ENCODE data around the gene DDX19B.

Gene DDX19B

GRCh38 chr16:70370924-70371323 lies 71.9 kb downstream of the DDX19B start:
- no peak for TF ChIP-seq CTCF (conservative IDR thresholded peaks at IDR 0.05; ENCODE audit: low read length)
- DNase-seq (ENCODE audit: low read depth): no peak
- H3K4me3 ChIP-seq (ENCODE audit: low read length): no peak overlapping the region

- DNase-seq (ENCODE audit: low read depth): no peak
- TF ChIP-seq CTCF (conservative IDR thresholded peaks at IDR 0.05; ENCODE audit: low read length): no peak
- H3K4me3 ChIP-seq (ENCODE audit: low read length): no peak overlapping the region
Observed at GRCh38 chr16:70372921-70373728, 74.1 kb downstream of the DDX19B start.

- H3K4me3 ChIP-seq (ENCODE audit: low read length): no peak overlapping the region
- no peak for DNase-seq (ENCODE audit: low read depth)
- no peak for TF ChIP-seq CTCF (conservative IDR thresholded peaks at IDR 0.05; ENCODE audit: low read length)
Observed at GRCh38 chr16:70374213-70374612, 75.2 kb downstream of the DDX19B start.

GRCh38 chr16:70375636-70376611 lies 76.9 kb downstream of the DDX19B start:
- H3K4me3 ChIP-seq (ENCODE audit: low read length): no peak overlapping the region
- no peak for DNase-seq (ENCODE audit: low read depth)
- TF ChIP-seq CTCF (conservative IDR thresholded peaks at IDR 0.05; ENCODE audit: low read length): no peak

GRCh38 chr16:70377782-70378181 lies 78.8 kb downstream of the DDX19B start:
- DNase-seq (ENCODE audit: low read depth): no peak
- no peak for TF ChIP-seq CTCF (conservative IDR thresholded peaks at IDR 0.05; ENCODE audit: low read length)
- H3K4me3 ChIP-seq (ENCODE audit: low read length): no peak overlapping the region

- no peak overlapping the region for H3K4me3 ChIP-seq (ENCODE audit: low read length)
- TF ChIP-seq CTCF (conservative IDR thresholded peaks at IDR 0.05; ENCODE audit: low read length): no peak
- DNase-seq (ENCODE audit: low read depth): no peak
Observed at GRCh38 chr16:70378869-70379493, 80.0 kb downstream of the DDX19B start.
